ENCODE results near the gene EXOC2. TPM values are rescaled to one million over a fixed set of nuclear protein-coding genes. Genes with fewer than 3 reads are reported as not detected.
A peak's percentile ranks its signal among the peaks of the same experiment; 100 is the strongest.

Gene EXOC2
- total RNA-seq, 1 donor from 2014 or later, result 27.2 TPM

- ATAC-seq (no peak), DNase-seq (ENCODE audit: low spot score) (no peak)
- intact Hi-C loops (cut with DNase I), result no loop called here
Measured at GRCh38 chr6:492816-493414, 200.0 kb downstream of the EXOC2 start.

GRCh38 chr6:492178-492577 lies 200.8 kb downstream of the EXOC2 start:
- DNase-seq (ENCODE audit: low spot score) (no peak), ATAC-seq (no peak)
- intact Hi-C loops (cut with DNase I), result no loop called here

GRCh38 chr6:491233-491632 lies 201.7 kb downstream of the EXOC2 start:
- no peak for ATAC-seq
- no peak for DNase-seq (ENCODE audit: low spot score)
- intact Hi-C loops (cut with DNase I), result no loop called here

- intact Hi-C loops (cut with DNase I), result no loop called here
- ATAC-seq (no peak), DNase-seq (ENCODE audit: low spot score) (no peak)
Measured at GRCh38 chr6:490251-491037, 202.5 kb downstream of the EXOC2 start.

DNA sequence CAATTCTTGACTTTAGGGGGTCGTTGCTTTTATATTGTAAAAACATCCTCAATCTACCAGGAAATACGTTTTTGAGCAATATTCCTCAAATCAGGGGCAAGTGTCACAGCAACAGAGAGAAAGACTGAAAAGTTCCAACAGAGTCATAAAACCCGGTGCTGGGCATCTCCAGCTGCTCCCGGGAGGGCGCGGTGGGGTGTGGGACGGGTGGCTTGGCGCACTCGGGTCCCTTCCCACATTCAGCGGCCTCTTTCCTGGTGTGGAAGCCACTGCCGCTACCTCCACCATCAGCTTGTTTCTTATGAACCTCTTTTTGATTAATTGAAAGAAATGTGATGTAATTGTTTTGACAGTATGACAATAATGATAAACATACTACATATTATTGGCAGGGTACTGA lies 203.2 kb downstream of the EXOC2 start:
- DNase-seq (ENCODE audit: low spot score), result no peak
- intact Hi-C loops (cut with DNase I), result no loop called here
- no peak for ATAC-seq

DNA sequence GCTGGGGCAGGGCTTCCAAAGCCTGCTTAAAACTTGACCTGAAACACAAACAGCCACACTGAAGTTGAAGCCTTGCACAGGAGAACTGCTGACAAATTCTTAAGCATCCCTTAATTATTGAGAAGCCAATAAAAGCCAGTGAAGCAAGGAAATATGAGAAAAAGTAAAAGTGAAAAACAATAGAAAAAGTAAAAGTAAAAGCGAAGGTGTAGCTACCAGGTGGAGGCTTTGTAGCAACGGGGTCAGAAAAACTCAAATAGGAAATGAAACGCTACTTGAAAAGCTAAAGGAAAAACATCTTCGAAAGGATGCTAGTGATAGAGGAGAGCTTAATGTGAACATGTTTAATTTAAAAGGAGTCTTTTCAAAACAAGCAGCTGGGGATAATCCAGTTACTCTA lies 203.9 kb downstream of the EXOC2 start:
- ATAC-seq (no peak), DNase-seq (ENCODE audit: low spot score) (no peak)
- intact Hi-C loops (cut with DNase I), result no loop called here

- no peak for DNase-seq (ENCODE audit: low spot score)
- peak; percentile 73 for ATAC-seq
- intact Hi-C loops (cut with DNase I), result no loop called here
Measured at GRCh38 chr6:487956-488355, 205.0 kb downstream of the EXOC2 start.

GRCh38 chr6:485655-486170 lies 207.2 kb downstream of the EXOC2 start:
- DNase-seq (ENCODE audit: low spot score) (no peak), ATAC-seq (no peak)
- intact Hi-C loops (cut with DNase I), result no loop called here

DNA sequence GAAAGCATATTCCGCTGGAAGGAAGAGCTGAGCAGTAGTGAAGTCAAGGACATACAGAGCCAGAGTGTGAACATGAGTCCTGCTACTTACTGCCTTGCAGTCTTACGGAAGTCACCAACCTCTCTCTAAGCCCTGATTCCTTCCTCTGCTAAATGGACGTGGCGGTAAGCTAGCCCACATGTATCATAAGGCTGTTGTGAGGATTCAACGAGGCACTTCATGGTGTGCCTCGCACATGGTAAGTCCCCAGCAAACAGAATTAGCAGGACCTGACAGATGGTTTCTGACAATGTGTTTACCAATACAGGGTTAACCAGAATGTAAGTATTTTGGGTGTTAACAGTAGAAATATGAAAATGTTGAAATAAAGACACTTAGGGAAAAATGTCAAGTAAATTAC lies 208.2 kb downstream of the EXOC2 start:
- no peak for DNase-seq (ENCODE audit: low spot score)
- intact Hi-C loops (cut with DNase I), result no loop called here
- ATAC-seq, result no peak

- ATAC-seq, result no peak
- intact Hi-C loops (cut with DNase I), result no loop called here
Measured at GRCh38 chr6:484086-484745, 208.7 kb downstream of the EXOC2 start.

GRCh38 chr6:475314-475713 lies 217.6 kb downstream of the EXOC2 start:
- intact Hi-C loops (cut with DNase I), result loop anchor here (10.0 kb wide), 1 partner anchor 699 kb away; no protein-coding TSS in a partner anchor
- DNase-seq (ENCODE audit: low spot score) (no peak), ATAC-seq (no peak)

More at GRCh38 chr6:484086-484745, 208.7 kb downstream of the EXOC2 start:
- no peak for DNase-seq (ENCODE audit: low spot score)

DNA sequence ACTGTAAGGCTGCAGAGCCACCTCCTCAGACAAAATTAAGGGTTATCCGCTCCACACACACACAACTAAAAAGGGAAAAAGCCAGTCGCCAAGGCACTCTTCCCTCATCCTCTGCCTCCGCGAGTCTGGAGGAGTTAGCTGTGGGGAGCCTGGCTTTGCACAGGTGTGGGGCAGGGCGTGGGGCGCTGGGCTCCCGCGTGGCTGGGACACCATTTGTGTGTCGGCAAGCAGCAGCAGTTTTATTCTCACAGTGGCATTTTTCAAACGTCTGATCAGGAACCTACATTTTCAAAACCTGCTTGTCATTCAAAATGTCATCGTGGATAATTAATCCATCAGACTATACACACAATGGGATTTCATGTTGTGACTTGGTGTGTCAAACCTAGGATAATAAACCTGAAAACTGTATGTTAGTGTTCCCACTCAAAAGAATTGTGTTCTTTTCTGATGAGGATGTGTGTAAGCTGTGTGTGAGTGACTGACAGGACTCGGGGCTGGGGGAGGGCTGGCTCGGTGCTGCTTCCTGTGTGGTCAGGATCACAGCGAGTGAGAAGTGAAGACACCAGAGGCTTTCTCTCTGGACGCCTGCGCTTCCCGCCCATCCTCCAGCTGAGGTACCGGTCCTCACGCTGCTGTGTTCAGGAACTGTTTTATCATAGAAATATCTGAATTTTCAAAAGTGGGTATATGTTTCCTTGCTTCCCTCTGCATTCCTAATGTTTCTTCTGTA lies 218.3 kb downstream of the EXOC2 start:
- intact Hi-C loops (cut with DNase I), result loop anchor here (10.0 kb wide), 1 partner anchor 700 kb away; no protein-coding TSS in a partner anchor
- ATAC-seq (no peak), DNase-seq (ENCODE audit: low spot score) (no peak)

DNA sequence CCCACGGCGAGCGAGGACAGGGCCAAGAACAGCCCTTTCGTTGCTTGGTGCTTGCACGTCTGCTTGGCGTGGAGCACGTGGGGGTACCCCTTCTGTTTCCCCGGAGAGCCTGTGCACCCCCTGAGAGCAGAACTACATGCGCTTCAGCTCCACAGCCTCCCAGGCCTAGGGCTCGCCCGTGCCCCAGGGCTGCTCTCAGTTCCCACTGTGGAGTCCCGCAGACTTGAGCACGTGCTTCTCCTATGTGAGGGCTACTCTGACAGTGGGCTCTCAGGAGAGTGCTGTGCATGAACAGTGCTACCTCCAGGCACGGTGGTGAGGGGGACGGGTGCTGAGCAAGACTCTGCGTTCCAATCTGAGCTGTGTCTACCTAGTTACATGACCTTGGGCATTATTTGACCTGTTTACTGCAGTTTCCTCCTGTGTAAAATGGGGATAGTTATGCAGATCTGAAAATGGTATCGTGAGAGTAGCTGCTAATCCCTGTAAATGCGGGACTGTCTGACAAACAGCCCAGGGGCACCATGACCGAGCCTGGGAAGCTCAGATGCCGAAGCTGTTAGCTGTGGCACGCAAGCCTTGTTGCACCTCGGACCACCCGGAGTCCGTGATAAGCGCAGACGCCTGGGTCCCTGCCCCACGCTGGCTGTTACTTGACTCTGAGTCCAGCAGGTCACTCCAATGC lies 219.0 kb downstream of the EXOC2 start:
- no peak for ATAC-seq
- intact Hi-C loops (cut with DNase I), result loop anchor here (10.0 kb wide), 1 partner anchor 701 kb away; no protein-coding TSS in a partner anchor
- no peak for DNase-seq (ENCODE audit: low spot score)

- intact Hi-C loops (cut with DNase I), result loop anchor here (10.0 kb wide), 1 partner anchor 701 kb away; no protein-coding TSS in a partner anchor
- no peak for DNase-seq (ENCODE audit: low spot score)
- ATAC-seq, result no peak
Measured at GRCh38 chr6:473356-473755, 219.6 kb downstream of the EXOC2 start.

- no peak for ATAC-seq
- intact Hi-C loops (cut with DNase I), result loop anchor here (10.0 kb wide), 1 partner anchor 704 kb away; no protein-coding TSS in a partner anchor
Measured at GRCh38 chr6:470901-471448, 222.0 kb downstream of the EXOC2 start.

DNA sequence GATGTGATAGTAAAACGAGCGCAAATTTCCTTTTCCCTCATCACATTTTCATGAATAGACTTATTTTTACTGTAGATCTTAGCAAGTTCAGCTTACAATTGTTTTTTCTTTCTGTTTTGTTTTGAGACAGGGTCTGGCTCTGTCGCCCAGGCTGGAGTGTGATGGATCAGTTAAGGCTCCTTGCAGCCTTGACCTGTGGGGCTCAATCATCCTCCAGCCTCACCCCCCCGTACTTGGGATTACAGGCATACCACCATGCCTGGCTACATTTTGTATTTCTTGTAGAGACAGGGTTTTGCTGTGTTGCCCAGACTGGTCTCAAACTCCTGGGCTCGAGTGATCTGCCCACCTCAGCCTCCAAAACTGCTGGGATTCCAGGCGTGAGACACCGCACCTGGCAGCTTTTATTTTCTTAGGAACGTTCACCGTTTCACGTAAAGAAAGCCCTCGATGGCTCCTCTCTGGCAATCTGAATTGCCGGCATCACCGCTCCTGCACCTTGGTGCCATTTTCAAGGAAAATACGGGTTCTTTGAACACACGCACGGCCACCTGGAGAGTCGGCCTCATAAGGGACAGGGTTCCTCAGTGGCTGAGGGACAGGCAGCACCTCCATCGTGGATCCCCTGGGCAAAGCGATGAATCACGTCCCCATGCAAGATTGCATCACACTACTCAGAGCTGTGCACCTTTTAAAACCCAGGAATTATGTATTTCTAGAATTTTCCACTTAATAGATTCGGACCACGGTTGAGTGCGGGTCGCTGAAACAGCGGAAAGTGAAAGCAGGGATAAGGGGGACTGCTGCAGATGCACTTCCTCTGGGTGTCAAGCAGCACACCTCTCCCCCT lies 222.7 kb downstream of the EXOC2 start:
- no peak for DNase-seq (ENCODE audit: low spot score)
- ATAC-seq, result no peak
- intact Hi-C loops (cut with DNase I), result loop anchor here (10.0 kb wide), 1 partner anchor 705 kb away; no protein-coding TSS in a partner anchor

More at GRCh38 chr6:470901-471448, 222.0 kb downstream of the EXOC2 start:
- DNase-seq (ENCODE audit: low spot score), result no peak

GRCh38 chr6:467671-468082 lies 225.3 kb downstream of the EXOC2 start:
- ATAC-seq (no peak), DNase-seq (ENCODE audit: low spot score) (no peak)
- intact Hi-C loops (cut with DNase I), result no loop called here
